Hepatocyte (in vitro differentiated cells): Measurements from ENCODE around the gene CHFR.

Experiments
- EZH2 ChIP-seq: fragments of 200-600 bp; sonication (generic); IDR thresholded peaks from 2 replicates; pipeline ENCODE4 v1.6.1; 2016; ENCODE audit warnings: antibody characterized with exemption, mild to moderate bottlenecking, borderline replicate concordance
- TF ChIP-seq, protein P1 (sequence below): fragments of 200-600 bp; sonication (generic); IDR thresholded peaks from 2 replicates; pipeline ENCODE4 v1.5.1; 2016; ENCODE audit warnings: antibody characterized with exemption, mild to moderate bottlenecking; ENCODE audit not compliant: poor library complexity

DNA sequence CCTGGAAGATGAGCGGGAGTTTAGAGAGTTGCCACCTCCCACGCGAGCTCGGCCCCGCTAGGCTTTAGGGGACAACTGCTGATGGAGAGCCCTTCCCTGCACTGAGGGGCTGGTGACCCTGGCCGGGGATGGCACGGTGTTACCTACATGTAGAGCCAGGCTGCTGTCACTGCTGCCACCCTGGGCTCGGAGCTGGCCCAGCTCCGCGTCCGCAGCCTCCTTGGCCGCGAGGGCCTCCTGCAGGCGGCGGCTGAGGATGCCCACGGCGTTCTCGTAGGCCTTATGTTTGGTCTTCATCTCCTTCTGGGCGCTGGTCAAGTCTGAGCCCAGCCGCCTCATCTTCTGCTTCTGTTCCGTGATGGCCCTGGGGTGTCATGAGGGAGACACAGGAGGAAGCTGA lies 101.2 kb downstream of the CHFR start:
- TF ChIP-seq, protein P1, sequence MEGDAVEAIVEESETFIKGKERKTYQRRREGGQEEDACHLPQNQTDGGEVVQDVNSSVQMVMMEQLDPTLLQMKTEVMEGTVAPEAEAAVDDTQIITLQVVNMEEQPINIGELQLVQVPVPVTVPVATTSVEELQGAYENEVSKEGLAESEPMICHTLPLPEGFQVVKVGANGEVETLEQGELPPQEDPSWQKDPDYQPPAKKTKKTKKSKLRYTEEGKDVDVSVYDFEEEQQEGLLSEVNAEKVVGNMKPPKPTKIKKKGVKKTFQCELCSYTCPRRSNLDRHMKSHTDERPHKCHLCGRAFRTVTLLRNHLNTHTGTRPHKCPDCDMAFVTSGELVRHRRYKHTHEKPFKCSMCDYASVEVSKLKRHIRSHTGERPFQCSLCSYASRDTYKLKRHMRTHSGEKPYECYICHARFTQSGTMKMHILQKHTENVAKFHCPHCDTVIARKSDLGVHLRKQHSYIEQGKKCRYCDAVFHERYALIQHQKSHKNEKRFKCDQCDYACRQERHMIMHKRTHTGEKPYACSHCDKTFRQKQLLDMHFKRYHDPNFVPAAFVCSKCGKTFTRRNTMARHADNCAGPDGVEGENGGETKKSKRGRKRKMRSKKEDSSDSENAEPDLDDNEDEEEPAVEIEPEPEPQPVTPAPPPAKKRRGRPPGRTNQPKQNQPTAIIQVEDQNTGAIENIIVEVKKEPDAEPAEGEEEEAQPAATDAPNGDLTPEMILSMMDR, result no peak
- TF ChIP-seq EZH2, result no peak
